ENCODE results near the gene SLMAP.

The SLMAP gene

DNA sequence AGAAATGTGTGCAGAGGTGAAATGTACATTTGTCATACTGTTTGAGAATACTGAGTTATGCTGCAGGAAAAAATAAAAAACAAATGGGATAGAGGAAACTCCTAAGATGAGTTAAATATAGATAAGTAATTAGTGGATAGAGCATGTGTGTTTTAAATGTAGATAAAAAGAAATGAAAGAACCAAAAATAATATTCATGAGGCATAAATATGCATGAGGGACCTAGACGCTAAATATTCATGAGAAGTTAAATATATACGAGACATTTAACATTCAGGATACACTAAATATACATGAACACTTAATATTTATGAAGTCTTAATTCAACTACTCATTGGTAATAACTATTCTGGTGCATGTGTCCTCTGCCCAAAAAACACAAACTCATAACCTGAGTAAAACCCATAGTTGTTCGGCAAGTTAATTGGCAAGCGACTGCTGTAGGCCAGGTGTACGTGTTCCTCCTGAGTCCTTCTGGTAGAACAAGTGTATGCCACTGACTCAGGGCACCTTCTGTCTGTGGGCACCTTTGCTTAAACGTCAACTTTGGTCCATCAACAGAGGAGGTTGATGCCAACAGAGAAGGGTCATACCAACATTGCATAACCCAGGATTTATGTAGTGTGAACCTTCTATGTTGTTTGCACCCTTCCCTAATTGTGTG lies 38.8 kb upstream of the SLMAP start:
- TF ChIP-seq CREB1 (IDR thresholded peaks at IDR 0.05; ENCODE audit: low read depth) (no peak), ZBTB7A (IDR thresholded peaks at IDR 0.05; ENCODE audit: low read depth) (no peak), EP300 (IDR thresholded peaks at IDR 0.05; ENCODE audit: borderline replicate concordance) (no peak), RAD21 (IDR thresholded peaks at IDR 0.05; ENCODE audit: low read depth) (no peak), CEBPB (IDR thresholded peaks at IDR 0.05) (no peak), FOXM1 (IDR thresholded peaks at IDR 0.05; ENCODE audit: borderline replicate concordance, low read depth) (no peak), TEAD4 (IDR thresholded peaks at IDR 0.05) (no peak), YY1 (IDR thresholded peaks at IDR 0.05; ENCODE audit: low read depth) (no peak), TAF1 (IDR thresholded peaks at IDR 0.05; ENCODE audit: low read depth) (no peak), EGR1 (IDR thresholded peaks at IDR 0.05) (no peak), NFIC (IDR thresholded peaks at IDR 0.05) (no peak)
- TF ChIP-seq, protein P1, sequence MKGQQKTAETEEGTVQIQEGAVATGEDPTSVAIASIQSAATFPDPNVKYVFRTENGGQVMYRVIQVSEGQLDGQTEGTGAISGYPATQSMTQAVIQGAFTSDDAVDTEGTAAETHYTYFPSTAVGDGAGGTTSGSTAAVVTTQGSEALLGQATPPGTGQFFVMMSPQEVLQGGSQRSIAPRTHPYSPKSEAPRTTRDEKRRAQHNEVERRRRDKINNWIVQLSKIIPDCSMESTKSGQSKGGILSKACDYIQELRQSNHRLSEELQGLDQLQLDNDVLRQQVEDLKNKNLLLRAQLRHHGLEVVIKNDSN (IDR thresholded peaks at IDR 0.05): no peak
- TF ChIP-seq, protein P2, sequence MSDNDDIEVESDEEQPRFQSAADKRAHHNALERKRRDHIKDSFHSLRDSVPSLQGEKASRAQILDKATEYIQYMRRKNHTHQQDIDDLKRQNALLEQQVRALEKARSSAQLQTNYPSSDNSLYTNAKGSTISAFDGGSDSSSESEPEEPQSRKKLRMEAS (IDR thresholded peaks at IDR 0.05): no peak

DNA sequence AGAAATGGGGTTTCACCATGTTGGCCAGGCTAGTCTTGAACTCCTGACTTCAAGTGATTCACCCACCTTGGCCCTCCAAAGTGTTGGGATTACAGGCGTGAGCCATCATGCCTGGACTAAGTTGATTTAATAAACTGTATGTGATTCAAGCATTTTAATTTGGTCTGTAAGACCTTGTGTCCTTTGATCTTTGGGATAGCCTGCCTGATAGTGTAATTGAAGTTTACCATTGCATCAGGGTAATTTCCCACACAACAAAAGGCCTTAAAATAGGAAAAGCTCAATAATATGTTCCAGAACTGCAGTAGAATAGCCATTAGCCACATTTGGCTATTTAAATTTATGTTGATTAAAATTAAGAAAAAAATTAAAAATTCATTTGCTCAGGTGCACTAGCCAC lies 38.0 kb upstream of the SLMAP start:
- TF ChIP-seq, protein P3, sequence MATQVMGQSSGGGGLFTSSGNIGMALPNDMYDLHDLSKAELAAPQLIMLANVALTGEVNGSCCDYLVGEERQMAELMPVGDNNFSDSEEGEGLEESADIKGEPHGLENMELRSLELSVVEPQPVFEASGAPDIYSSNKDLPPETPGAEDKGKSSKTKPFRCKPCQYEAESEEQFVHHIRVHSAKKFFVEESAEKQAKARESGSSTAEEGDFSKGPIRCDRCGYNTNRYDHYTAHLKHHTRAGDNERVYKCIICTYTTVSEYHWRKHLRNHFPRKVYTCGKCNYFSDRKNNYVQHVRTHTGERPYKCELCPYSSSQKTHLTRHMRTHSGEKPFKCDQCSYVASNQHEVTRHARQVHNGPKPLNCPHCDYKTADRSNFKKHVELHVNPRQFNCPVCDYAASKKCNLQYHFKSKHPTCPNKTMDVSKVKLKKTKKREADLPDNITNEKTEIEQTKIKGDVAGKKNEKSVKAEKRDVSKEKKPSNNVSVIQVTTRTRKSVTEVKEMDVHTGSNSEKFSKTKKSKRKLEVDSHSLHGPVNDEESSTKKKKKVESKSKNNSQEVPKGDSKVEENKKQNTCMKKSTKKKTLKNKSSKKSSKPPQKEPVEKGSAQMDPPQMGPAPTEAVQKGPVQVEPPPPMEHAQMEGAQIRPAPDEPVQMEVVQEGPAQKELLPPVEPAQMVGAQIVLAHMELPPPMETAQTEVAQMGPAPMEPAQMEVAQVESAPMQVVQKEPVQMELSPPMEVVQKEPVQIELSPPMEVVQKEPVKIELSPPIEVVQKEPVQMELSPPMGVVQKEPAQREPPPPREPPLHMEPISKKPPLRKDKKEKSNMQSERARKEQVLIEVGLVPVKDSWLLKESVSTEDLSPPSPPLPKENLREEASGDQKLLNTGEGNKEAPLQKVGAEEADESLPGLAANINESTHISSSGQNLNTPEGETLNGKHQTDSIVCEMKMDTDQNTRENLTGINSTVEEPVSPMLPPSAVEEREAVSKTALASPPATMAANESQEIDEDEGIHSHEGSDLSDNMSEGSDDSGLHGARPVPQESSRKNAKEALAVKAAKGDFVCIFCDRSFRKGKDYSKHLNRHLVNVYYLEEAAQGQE (IDR thresholded peaks at IDR 0.05; ENCODE audit: low read depth): no peak
- TF ChIP-seq NFIC (IDR thresholded peaks at IDR 0.05) (no peak), FOXM1 (IDR thresholded peaks at IDR 0.05; ENCODE audit: borderline replicate concordance, low read depth) (no peak), TEAD4 (IDR thresholded peaks at IDR 0.05) (no peak), CEBPB (IDR thresholded peaks at IDR 0.05) (no peak), YY1 (IDR thresholded peaks at IDR 0.05; ENCODE audit: low read depth) (no peak), TAF1 (IDR thresholded peaks at IDR 0.05; ENCODE audit: low read depth) (no peak), TCF12 (IDR thresholded peaks at IDR 0.05; ENCODE audit: low read depth) (no peak), CREB1 (IDR thresholded peaks at IDR 0.05; ENCODE audit: low read depth) (no peak), ZBTB7A (IDR thresholded peaks at IDR 0.05; ENCODE audit: low read depth) (no peak), EGR1 (IDR thresholded peaks at IDR 0.05) (no peak), EP300 (IDR thresholded peaks at IDR 0.05; ENCODE audit: borderline replicate concordance) (no peak), RAD21 (IDR thresholded peaks at IDR 0.05; ENCODE audit: low read depth) (no peak)
- TF ChIP-seq, protein P2 (IDR thresholded peaks at IDR 0.05): no peak
- TF ChIP-seq, protein P1 (IDR thresholded peaks at IDR 0.05): no peak

DNA sequence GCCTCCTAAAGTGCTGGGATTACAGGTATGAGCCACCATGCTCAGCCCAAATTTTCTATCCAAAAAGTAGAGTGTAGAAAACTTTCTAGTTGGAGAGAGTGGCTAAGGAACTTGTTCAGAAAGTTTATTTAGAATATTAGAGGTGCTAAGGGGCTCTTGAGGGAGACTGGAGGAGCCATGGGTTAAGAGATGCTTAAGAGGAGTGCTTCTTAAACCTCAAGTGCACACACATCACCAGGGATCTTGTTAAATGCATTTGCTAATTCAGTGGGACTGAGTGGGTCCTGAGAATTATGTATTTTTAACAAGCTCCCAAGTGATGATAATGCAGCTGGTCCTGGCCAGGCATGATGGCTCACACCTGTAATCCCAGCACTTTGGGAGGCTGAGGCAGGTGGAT lies 29.7 kb upstream of the SLMAP start:
- TF ChIP-seq YY1 (IDR thresholded peaks at IDR 0.05; ENCODE audit: low read depth) (no peak), EP300 (IDR thresholded peaks at IDR 0.05; ENCODE audit: borderline replicate concordance) (no peak), TAF1 (IDR thresholded peaks at IDR 0.05; ENCODE audit: low read depth) (no peak), ZBTB7A (IDR thresholded peaks at IDR 0.05; ENCODE audit: low read depth) (no peak), CREB1 (IDR thresholded peaks at IDR 0.05; ENCODE audit: low read depth) (no peak), RAD21 (IDR thresholded peaks at IDR 0.05; ENCODE audit: low read depth) (no peak), NFIC (IDR thresholded peaks at IDR 0.05) (no peak)
- TF ChIP-seq, protein P1 (IDR thresholded peaks at IDR 0.05): no peak
- TF ChIP-seq, protein P2 (IDR thresholded peaks at IDR 0.05): no peak

DNA sequence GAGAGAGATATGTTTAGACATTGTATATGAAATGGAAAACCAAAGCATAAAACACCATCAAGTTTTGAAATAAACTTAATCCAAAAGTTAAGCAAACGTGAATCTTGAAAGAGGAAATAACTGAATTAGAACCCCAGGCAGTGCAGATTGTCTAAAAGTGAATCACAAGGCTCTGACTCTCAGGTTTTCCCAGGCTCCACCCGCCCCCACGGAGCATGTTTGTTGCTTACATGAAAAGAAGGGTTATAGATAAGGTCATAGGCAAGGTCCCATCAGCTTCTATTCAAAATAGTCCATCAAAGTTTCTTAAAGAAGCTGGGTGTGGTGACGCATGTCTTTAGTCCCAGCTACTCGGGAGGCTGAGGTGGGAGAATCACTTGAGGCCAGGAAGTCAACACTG lies 29.0 kb upstream of the SLMAP start:
- TF ChIP-seq, protein P2 (IDR thresholded peaks at IDR 0.05): no peak
- TF ChIP-seq TEAD4 (IDR thresholded peaks at IDR 0.05): no peak
- no peak for TF ChIP-seq CEBPB (IDR thresholded peaks at IDR 0.05)
- TF ChIP-seq, protein P3 (IDR thresholded peaks at IDR 0.05; ENCODE audit: low read depth): no peak
- TF ChIP-seq TCF12 (IDR thresholded peaks at IDR 0.05; ENCODE audit: low read depth): no peak
- TF ChIP-seq CREB1 (IDR thresholded peaks at IDR 0.05; ENCODE audit: low read depth): no peak
- no peak for TF ChIP-seq ZBTB7A (IDR thresholded peaks at IDR 0.05; ENCODE audit: low read depth)
- no peak for TF ChIP-seq EGR1 (IDR thresholded peaks at IDR 0.05)
